C4-2B (cell line): ENCODE data around the gene APMAP.

Source experiments
- ZFX ChIP-seq: fragments of 450-650 bp; IDR thresholded peaks from 2 replicates; pipeline ENCODE4 v1.6.1; 2017
- TF ChIP-seq, protein P1 (sequence below): fragments of 450-650 bp; conservative IDR thresholded peaks from 2 replicates; pipeline ENCODE4 v1.5.1; 2017; ENCODE audit warnings: mild to moderate bottlenecking

DNA sequence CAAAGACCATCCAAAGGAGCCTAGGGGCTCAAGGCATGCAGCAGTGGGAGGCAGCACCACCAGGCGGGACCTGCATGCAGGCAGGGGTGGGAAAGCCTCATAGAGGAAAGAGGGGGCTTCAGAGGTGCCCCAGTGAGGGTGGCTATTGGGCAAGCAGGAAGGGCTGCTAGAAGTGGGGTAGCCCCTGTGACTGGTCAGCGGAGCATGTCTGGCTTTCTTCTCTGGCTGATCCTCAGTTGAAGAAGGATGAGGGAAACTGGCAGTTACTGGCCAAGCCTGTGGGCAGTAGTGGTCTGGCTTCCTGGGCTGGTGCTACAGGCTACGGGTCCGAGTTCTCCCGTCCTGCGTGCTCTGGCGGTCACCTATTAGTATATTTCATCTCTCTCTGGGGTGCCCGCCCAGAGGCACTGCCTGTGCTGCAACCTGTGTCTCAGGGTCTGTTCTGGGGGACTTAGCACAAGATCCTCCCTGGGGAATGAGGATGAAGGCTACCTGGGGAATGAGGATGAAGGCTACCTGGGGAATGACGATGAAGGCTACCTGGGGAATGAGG, 79.4 kb downstream of the APMAP start:
- TF ChIP-seq, protein P1, sequence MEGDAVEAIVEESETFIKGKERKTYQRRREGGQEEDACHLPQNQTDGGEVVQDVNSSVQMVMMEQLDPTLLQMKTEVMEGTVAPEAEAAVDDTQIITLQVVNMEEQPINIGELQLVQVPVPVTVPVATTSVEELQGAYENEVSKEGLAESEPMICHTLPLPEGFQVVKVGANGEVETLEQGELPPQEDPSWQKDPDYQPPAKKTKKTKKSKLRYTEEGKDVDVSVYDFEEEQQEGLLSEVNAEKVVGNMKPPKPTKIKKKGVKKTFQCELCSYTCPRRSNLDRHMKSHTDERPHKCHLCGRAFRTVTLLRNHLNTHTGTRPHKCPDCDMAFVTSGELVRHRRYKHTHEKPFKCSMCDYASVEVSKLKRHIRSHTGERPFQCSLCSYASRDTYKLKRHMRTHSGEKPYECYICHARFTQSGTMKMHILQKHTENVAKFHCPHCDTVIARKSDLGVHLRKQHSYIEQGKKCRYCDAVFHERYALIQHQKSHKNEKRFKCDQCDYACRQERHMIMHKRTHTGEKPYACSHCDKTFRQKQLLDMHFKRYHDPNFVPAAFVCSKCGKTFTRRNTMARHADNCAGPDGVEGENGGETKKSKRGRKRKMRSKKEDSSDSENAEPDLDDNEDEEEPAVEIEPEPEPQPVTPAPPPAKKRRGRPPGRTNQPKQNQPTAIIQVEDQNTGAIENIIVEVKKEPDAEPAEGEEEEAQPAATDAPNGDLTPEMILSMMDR, result no peak
- no peak for TF ChIP-seq ZFX
